Body of pancreas (tissue), 4 donors: ENCODE results near the gene NSD2. TPM values are rescaled to one million over a fixed set of nuclear protein-coding genes. Genes with fewer than 3 reads are reported as not detected.

Source experiments
- ATAC-seq: fragments of 150-250 bp; one replicate; pipeline ENCODE4 v1.9.1; 2016
- DNase-seq, 4 donors: peaks; one replicate each; pipeline ENCODE4 v3.0.0-alpha.2; 2019
- H3K27ac ChIP-seq, 4 donors: fragments of 200-600 bp; sonication (generic); 1 replicate in 3 of 4; 2 replicates in 1 of 4; pipeline versions ENCODE4 v1.5.1 to v1.6.1; 2016 to 2019; ENCODE audit warnings: mild to moderate bottlenecking in 1 of 4, mixed read lengths in 1 of 4, moderate library complexity in 1 of 4
- H3K27me3 ChIP-seq, 2 donors: fragments of 200-600 bp; sonication (generic); one replicate each; pipeline ENCODE4 v1.6.0; 2016; ENCODE audit warnings: mild to moderate bottlenecking in 1 of 2
- H3K36me3 ChIP-seq, 2 donors: fragments of 200-600 bp; sonication (generic); replicated peaks in 1 of 2; 2 replicates each; pipeline ENCODE4 v1.5.1; 2016; ENCODE audit warnings: low read depth in 2 of 2; ENCODE audit not compliant: insufficient read depth in 1 of 2
- H3K4me1 ChIP-seq: fragments of 200-600 bp; sonication (generic); one replicate; pipeline ENCODE4 v1.6.0; 2016
- H3K4me3 ChIP-seq, 2 donors: fragments of 200-600 bp; sonication (generic); 1 replicate in 1 of 2; 2 replicates in 1 of 2; pipeline ENCODE4 v1.5.1; 2016 to 2019
- H3K9me3 ChIP-seq, 3 donors: fragments of 200-600 bp; sonication (generic); 1 replicate in 2 of 3; 2 replicates in 1 of 3; pipeline ENCODE4 v1.5.1; 2016
- CTCF ChIP-seq, 7 experiments: fragments of 450-650 bp in 4 of 7; fragments of 200-600 bp in 3 of 7; sonication (generic) in 3 of 7; IDR thresholded peaks; one replicate each; pipeline ENCODE4 v1.5.1; 2016 to 2019; ENCODE audit warnings: antibody characterized with exemption in 7 of 7
- POLR2A ChIP-seq, 3 donors: fragments of 450-650 bp; IDR thresholded peaks; one replicate each; pipeline ENCODE4 v1.6.1; 2016; ENCODE audit warnings: antibody characterized with exemption in 3 of 3, mild to moderate bottlenecking in 2 of 3
- WGBS, 2 donors: methylation state at CpG; one replicate each; pipeline ENCODE4 v1.1.5; 2017; 5-methylcytosine and 5-hydroxymethylcytosine counted together
- intact Hi-C: fragments of 100-400 bp; cut with DNase I; formaldehyde crosslinking; loops from one replicate; pipeline ENCODE4 v1.15.1; 2023
- total RNA-seq, 2 donors: library from RNA; depleted of rRNA; stranded (reverse); fragments of >200 nt; gene quantifications; one replicate each; pipeline ENCODE4 v1.1.0, GENCODE V29; 2016

The NSD2 gene
- total RNA-seq, 2 donors from 2014 or later: 38.1 to 40.2 TPM

DNA sequence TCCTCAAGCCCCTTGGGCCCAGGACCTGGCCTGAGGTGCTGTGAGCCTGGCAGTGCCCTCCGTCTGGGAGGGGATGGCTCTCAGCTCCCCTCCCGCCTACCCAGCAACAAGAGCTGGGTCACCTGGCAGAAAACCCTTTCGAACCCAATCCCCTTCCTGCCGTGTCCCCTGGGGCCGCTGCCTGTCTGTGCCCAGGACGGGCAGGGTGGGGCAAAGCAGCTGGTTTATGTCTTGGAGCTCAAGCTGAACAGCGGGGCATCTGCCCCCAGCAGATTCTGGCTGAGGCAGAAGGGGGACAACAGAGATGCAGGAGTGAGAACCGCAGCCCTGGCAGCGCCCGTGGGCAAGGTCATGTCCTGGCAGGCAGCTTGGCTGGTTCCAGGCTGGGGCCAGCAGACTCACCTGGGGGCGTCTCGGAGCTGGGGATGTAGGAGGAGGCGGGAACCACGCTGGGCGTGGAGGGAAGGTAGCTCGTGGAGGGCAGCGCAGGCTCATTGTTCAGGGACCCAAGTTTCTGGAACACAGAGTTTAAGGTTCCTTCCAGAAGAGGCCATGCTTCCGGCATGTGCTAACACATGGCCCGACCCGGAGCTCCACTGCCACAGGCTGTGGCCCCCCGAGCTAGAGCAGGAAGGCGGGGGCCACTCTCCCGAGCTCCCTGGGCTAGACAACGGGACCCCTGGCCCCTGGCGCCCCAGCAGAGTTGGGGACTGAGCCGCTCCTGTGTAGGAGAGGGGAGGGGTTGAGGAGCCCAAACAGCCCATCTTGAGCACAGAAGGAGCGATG lies 113.4 kb downstream of the NSD2 start:
- H3K36me3 ChIP-seq: peaks cover 9 to 36% of the 10 kb centered on the region in 2 donors
- ATAC-seq: no peak
- 79 to 89% methylated on average over 12 to 26 of the region's 27 CpGs for WGBS, 2 donors
- no peaks in the 10 kb centered on the region for H3K9me3 ChIP-seq
- no peaks in the 10 kb centered on the region for H3K27me3 ChIP-seq
- H3K27ac ChIP-seq: no peak overlapping the region
- TF ChIP-seq CTCF (IDR thresholded peaks at IDR 0.05) (no peak), POLR2A (IDR thresholded peaks at IDR 0.05) (no peak)
- intact Hi-C loops: no loop called here
- no peak for DNase-seq
- no peaks in the 10 kb centered on the region for H3K4me1 ChIP-seq
- H3K4me3 ChIP-seq: no peak overlapping the region

- intact Hi-C loops: no loop called here
- Histone ChIP-seq H3K27me3 (no peaks in the 10 kb centered on the region), H3K4me3 (no peak overlapping the region), H3K9me3 (no peaks in the 10 kb centered on the region), H3K27ac (no peak overlapping the region), H3K4me1 (no peaks in the 10 kb centered on the region), H3K36me3 (peaks cover 9 to 36% of the 10 kb centered on the region in 2 donors)
- no peak for DNase-seq
- TF ChIP-seq CTCF (IDR thresholded peaks at IDR 0.05): no peak
- TF ChIP-seq POLR2A (IDR thresholded peaks at IDR 0.05): no peak
- 81 to 90% methylated on average over 7 to 14 of the region's 14 CpGs for WGBS, 2 donors
- no peak for ATAC-seq
Observed at GRCh38 chr4:1985294-1985693, 114.1 kb downstream of the NSD2 start.

- TF ChIP-seq CTCF (IDR thresholded peaks at IDR 0.05) (no peak), POLR2A (IDR thresholded peaks at IDR 0.05) (no peak)
- intact Hi-C loops: no loop called here
- WGBS, 2 donors: 91 to 93% methylated on average over 32 to 51 of the region's 54 CpGs
- H3K4me1 ChIP-seq: no peaks in the 10 kb centered on the region
- H3K4me3 ChIP-seq: no peak overlapping the region
- H3K36me3 ChIP-seq: peaks cover 9 to 36% of the 10 kb centered on the region in 2 donors
- DNase-seq (no peak), ATAC-seq (no peak)
- H3K9me3 ChIP-seq: no peaks in the 10 kb centered on the region
- no peak overlapping the region for H3K27ac ChIP-seq
- no peaks in the 10 kb centered on the region for H3K27me3 ChIP-seq
Observed at GRCh38 chr4:1985780-1986577, 114.8 kb downstream of the NSD2 start.

- WGBS, 2 donors: 90 to 93% methylated on average over 7 to 21 of the region's 22 CpGs
- Histone ChIP-seq H3K4me1 (no peaks in the 10 kb centered on the region), H3K27ac (no peak overlapping the region), H3K9me3 (no peaks in the 10 kb centered on the region), H3K4me3 (no peak overlapping the region), H3K36me3 (peaks cover 9 to 35% of the 10 kb centered on the region in 2 donors), H3K27me3 (no peaks in the 10 kb centered on the region)
- no peak for DNase-seq
- no peak for TF ChIP-seq CTCF (IDR thresholded peaks at IDR 0.05)
- ATAC-seq: no peak
- intact Hi-C loops: no loop called here
Observed at GRCh38 chr4:1986578-1987210, 115.5 kb downstream of the NSD2 start.
